Breast epithelium (tissue), 3 donors: Measurements from ENCODE around the gene DSTYK.

Experiments
- CTCF ChIP-seq, 3 donors: fragments of 450-650 bp; IDR thresholded peaks; one replicate each; pipeline ENCODE4 v1.5.1; 2016 to 2017; ENCODE audit warnings: antibody characterized with exemption in 3 of 3, mild to moderate bottlenecking in 3 of 3, moderate library complexity in 3 of 3
- POLR2A ChIP-seq: fragments of 450-650 bp; IDR thresholded peaks from one replicate; pipeline ENCODE4 v1.6.1; 2016; ENCODE audit warnings: antibody characterized with exemption, mild to moderate bottlenecking, moderate library complexity
- POLR2AphosphoS5 ChIP-seq, 3 donors: sonication (generic); formaldehyde crosslinking; IDR thresholded peaks; one replicate each; pipeline ENCODE4 v1.6.1; 2017; ENCODE audit warnings: antibody characterized with exemption in 3 of 3

DNA sequence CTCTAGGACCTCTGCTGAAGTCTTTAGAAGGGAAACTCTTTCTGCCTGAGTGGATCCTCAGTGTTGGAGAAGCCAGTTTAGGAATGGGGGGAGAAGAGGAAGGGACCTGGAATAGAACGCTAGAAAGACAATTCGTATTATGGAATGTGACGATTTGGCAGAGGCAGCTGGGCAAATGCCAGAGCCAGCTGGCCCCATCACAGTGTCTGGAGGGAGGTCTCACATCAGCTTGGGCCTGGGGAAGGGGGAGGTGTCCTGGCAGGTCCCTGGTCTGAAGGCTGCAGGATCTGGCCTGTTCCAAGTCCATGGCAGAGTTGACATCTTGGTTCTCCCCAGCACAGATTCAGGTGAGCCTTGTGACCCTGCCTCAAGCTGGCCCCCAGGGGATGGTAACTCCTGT is 27.6 kb upstream of the DSTYK start:
- TF ChIP-seq CTCF (IDR thresholded peaks at IDR 0.05) = no peak
- no peak for TF ChIP-seq POLR2A
- no peak for TF ChIP-seq POLR2AphosphoS5 (IDR thresholded peaks at IDR 0.05)
